ENCODE data around the gene IQCH.

DNA sequence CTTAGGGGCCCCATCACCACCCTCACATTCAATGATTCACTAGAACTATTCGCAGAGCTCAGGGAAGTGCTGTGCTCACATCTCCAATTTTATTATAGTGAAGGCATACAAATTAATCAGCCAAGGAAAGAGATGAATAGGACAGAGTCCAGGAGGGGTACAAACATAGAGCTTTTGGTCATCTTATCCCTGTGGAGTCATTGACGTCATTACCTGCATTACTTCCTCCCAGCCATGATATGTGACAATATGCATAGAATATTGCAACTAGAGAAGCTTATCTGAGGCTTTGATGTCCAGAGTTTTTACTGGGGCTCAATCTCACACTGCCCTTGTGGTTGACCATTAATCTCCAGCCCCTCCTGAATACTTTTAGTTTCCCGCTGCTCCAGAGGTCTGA is 1.5 kb downstream of the IQCH start:
- TF ChIP-seq CTCF (IDR thresholded peaks at IDR 0.05; ENCODE audit: low read length) (no peak), EZH2 (optimal IDR thresholded peaks at IDR 0.05; ENCODE audit: low read depth, low read length) (no peak)
